Measurements from ENCODE around the gene ELOF1. TPM values are rescaled to one million over a fixed set of nuclear protein-coding genes. Genes with fewer than 3 reads are reported as not detected.
"Not testable (repeated sequence)": the region's sequence is repeated elsewhere in the genome, so short reads cannot be mapped to it uniquely, and the experiment has no call there.

ELOF1 gene
- polyA plus RNA-seq, 3 donors, result 48.5 to 95.5 (median 77.5) TPM

GRCh38 chr19:11573354-11573753 lies 14.3 kb upstream of the ELOF1 start:
- H3K79me2 ChIP-seq (ENCODE audit: insufficient read depth, low read length); H3K36me3 Mint-ChIP-seq; H3K27me3 ChIP-seq (ENCODE audit: control insufficient read depth in 2 of 2, insufficient read depth in 2 of 2, low read length in 2 of 2); DNase-seq; H4K20me1 ChIP-seq (ENCODE audit: insufficient read depth, low read length); H3K27ac ChIP-seq (ENCODE audit: low read depth in 1 of 2, low read length in 2 of 2); H3K9me3 ChIP-seq (replicated peaks in 1 of 2; ENCODE audit: control insufficient read depth in 1 of 2, insufficient read depth in 1 of 2, low read length in 2 of 2); H3K27me3 Mint-ChIP-seq (ENCODE audit: low read depth in 3 of 3); H3K4me3 Mint-ChIP-seq; H3K4me3 ChIP-seq (replicated peaks in 1 of 3; ENCODE audit: low read depth in 2 of 3, low read length in 3 of 3); H3K4me2 ChIP-seq (replicated peaks; ENCODE audit: extremely low read depth, low read length, poor library complexity, severe bottlenecking); H3K36me3 ChIP-seq (replicated peaks in 1 of 2; ENCODE audit: control insufficient read depth in 1 of 2, insufficient read depth in 2 of 2, low read length in 2 of 2); H3K9ac ChIP-seq (ENCODE audit: insufficient read depth, low read length, poor library complexity, severe bottlenecking); intact Hi-C loops (cut with micrococcal nuclease); H2AFZ ChIP-seq (ENCODE audit: insufficient read depth, low read depth, low read length, poor library complexity, severe bottlenecking); H3K9me3 Mint-ChIP-seq: not testable (repeated sequence)
- peaks cover 29 to 43% of the 10 kb centered on the region in 2 donors for H3K4me1 ChIP-seq (ENCODE audit: control insufficient read depth in 1 of 2, insufficient read depth in 2 of 2, low read length in 2 of 2)
- Mint-ChIP-seq H3K4me1 (peaks cover 50% of the 10 kb centered on the region), H3K27ac (peak overlapping the region in 1 of 7 donors; percentile 6)
- 85% methylated on average over 3 of the region's 6 CpGs for WGBS (ENCODE audit: insufficient coverage)

GRCh38 chr19:11570039-11570462 lies 11.0 kb upstream of the ELOF1 start:
- H3K36me3 ChIP-seq (replicated peaks in 1 of 2; ENCODE audit: control insufficient read depth in 1 of 2, insufficient read depth in 2 of 2, low read length in 2 of 2), result no peaks in the 10 kb centered on the region
- peak in 1 of 3 donors; percentile 45 for DNase-seq
- Mint-ChIP-seq H3K4me3 (no peak overlapping the region), H3K9me3 (no peaks in the 10 kb centered on the region), H3K36me3 (peaks cover 0 to 2% of the 10 kb centered on the region in 2 donors), H3K4me1 (peaks cover 43% of the 10 kb centered on the region), H3K27ac (peak overlapping the region in 6 of 7 donors; percentile 25 to 93 (median 74)), H3K27me3 (ENCODE audit: low read depth in 3 of 3) (peaks cover 2 to 4% (median 2%) of the 10 kb centered on the region in 3 donors)
- no peak overlapping the region for H3K9ac ChIP-seq (ENCODE audit: insufficient read depth, low read length, poor library complexity, severe bottlenecking)
- 18% methylated on average over 3 of the region's 5 CpGs for WGBS (ENCODE audit: insufficient coverage)
- H3K9me3 ChIP-seq (replicated peaks in 1 of 2; ENCODE audit: control insufficient read depth in 1 of 2, insufficient read depth in 1 of 2, low read length in 2 of 2), result no peaks in the 10 kb centered on the region
- peak overlapping the region in 1 of 2 donors; percentile 4 for H3K27ac ChIP-seq (ENCODE audit: low read depth in 1 of 2, low read length in 2 of 2)
- no peak overlapping the region for H3K4me3 ChIP-seq (replicated peaks in 1 of 3; ENCODE audit: low read depth in 2 of 3, low read length in 3 of 3)
- TF ChIP-seq CTCF (IDR thresholded peaks at IDR 0.05), result no peak
- H4K20me1 ChIP-seq (ENCODE audit: insufficient read depth, low read length), result no peaks in the 10 kb centered on the region
- no peak overlapping the region for H2AFZ ChIP-seq (ENCODE audit: insufficient read depth, low read depth, low read length, poor library complexity, severe bottlenecking)
- peaks cover 22 to 30% of the 10 kb centered on the region in 2 donors for H3K4me1 ChIP-seq (ENCODE audit: control insufficient read depth in 1 of 2, insufficient read depth in 2 of 2, low read length in 2 of 2)
- H3K79me2 ChIP-seq (ENCODE audit: insufficient read depth, low read length), result no peaks in the 10 kb centered on the region
- intact Hi-C loops (cut with micrococcal nuclease), result no loop called here
- no peaks in the 10 kb centered on the region for H3K27me3 ChIP-seq (ENCODE audit: control insufficient read depth in 2 of 2, insufficient read depth in 2 of 2, low read length in 2 of 2)
- no peak overlapping the region for H3K4me2 ChIP-seq (replicated peaks; ENCODE audit: extremely low read depth, low read length, poor library complexity, severe bottlenecking)

Measured in CD14-positive monocyte (primary cell).